Choroid plexus epithelial cell (primary cell): ENCODE results near the gene PLEKHG3.
A peak's percentile ranks its signal among the peaks of the same experiment; 100 is the strongest.

ENCODE experiments used
- DNase-seq: peaks from one replicate; pipeline ENCODE4 v3.0.0-alpha.2; 2010; ENCODE audit warnings: low read depth
- H3K4me3 ChIP-seq: 2 replicates; pipeline ENCODE4 v1.5.1; 2011; ENCODE audit warnings: low read depth, mild to moderate bottlenecking, control low read depth, low read length, moderate library complexity
- CTCF ChIP-seq: conservative IDR thresholded peaks from 2 replicates; pipeline ENCODE4 v1.5.1; 2011; ENCODE audit warnings: low read depth, mild to moderate bottlenecking, control low read depth, inconsistent platforms, low read length, moderate library complexity

The PLEKHG3 gene

GRCh38 chr14:64701660-64702059 is 2.6 kb upstream of the PLEKHG3 start:
- no peak overlapping the region for H3K4me3 ChIP-seq
- DNase-seq = no peak
- no peak for TF ChIP-seq CTCF

- TF ChIP-seq CTCF = no peak
- H3K4me3 ChIP-seq = no peak overlapping the region
- DNase-seq = no peak
These were observed 1.5 kb upstream of the PLEKHG3 start for GRCh38 chr14:64702493-64703394.

- TF ChIP-seq CTCF = no peak
- no peak for DNase-seq
- peak overlapping the region; percentile 75 for H3K4me3 ChIP-seq
These were observed 655 bp upstream of the PLEKHG3 start for GRCh38 chr14:64703395-64704142.

GRCh38 chr14:64704743-64705380 is 638 bp downstream of the PLEKHG3 start:
- DNase-seq = no peak
- H3K4me3 ChIP-seq = peak overlapping the region; percentile 75
- TF ChIP-seq CTCF = no peak

- TF ChIP-seq CTCF = no peak
These were observed 1.3 kb downstream of the PLEKHG3 start for GRCh38 chr14:64705381-64706118.

GRCh38 chr14:64706119-64706592 is 1.9 kb downstream of the PLEKHG3 start:
- DNase-seq = no peak
- H3K4me3 ChIP-seq = peak overlapping the region; percentile 75
- TF ChIP-seq CTCF = no peak

More at GRCh38 chr14:64705381-64706118, 1.3 kb downstream of the PLEKHG3 start:
- peak overlapping the region; percentile 75 for H3K4me3 ChIP-seq
- DNase-seq = no peak
